PC-9 (cell line): ENCODE data around the gene MKNK2. TPM values are rescaled to one million over a fixed set of nuclear protein-coding genes. Genes with fewer than 3 reads are reported as not detected.

ENCODE experiments used
- BruUV-seq: library from RNA; stranded (reverse); fragments of 400-500 nt; replicated peaks from 2 replicates; lab custom pipeline; 2021; lab: Mats Ljungman, UMichigan
- CTCF ChIA-PET: fragments of 300-600 bp; sonication (Branson Sonifier 250); formaldehyde crosslinking; loops from one replicate; lab custom pipeline; 2022; ENCODE audit warnings: antibody characterized with exemption; lab: Charles Lee
- POLR2A ChIA-PET: fragments of 300-600 bp; sonication (Branson Sonifier 250); formaldehyde crosslinking; loops from one replicate; lab custom pipeline; 2022; ENCODE audit warnings: antibody characterized with exemption; ENCODE audit not compliant: unreplicated experiment; lab: Charles Lee
- DNase-seq, 2 experiments: peaks; one replicate each; pipeline versions ENCODE4 v3.0.0 to v3.0.0-alpha.2; 2015 to 2022; ENCODE audit warnings: mixed read lengths in 1 of 2
- H2AFZ ChIP-seq: fragments of 200-600 bp; sonication (generic); 2 replicates; pipeline ENCODE4 v1.8.1; 2017; ENCODE audit warnings: antibody characterized with exemption
- H3F3A ChIP-seq: fragments of 200-600 bp; sonication (generic); 2 replicates; pipeline ENCODE4 v1.8.1; 2017; ENCODE audit warnings: antibody characterized with exemption, mild to moderate bottlenecking, low read depth; ENCODE audit not compliant: insufficient read depth
- H3K27ac ChIP-seq: fragments of 200-600 bp; sonication (generic); 2 replicates; pipeline ENCODE4 v1.6.1; 2016; ENCODE audit warnings: mixed run types
- H3K27me3 ChIP-seq: fragments of 200-600 bp; sonication (generic); 2 replicates; pipeline ENCODE4 v1.6.1; 2016; ENCODE audit warnings: low read depth, mixed run types; ENCODE audit not compliant: insufficient read depth
- H3K36me3 ChIP-seq: fragments of 200-600 bp; sonication (generic); 2 replicates; pipeline ENCODE4 v1.6.1; 2016; ENCODE audit warnings: low read depth, mixed run types
- H3K4me1 ChIP-seq: fragments of 200-600 bp; sonication (generic); replicated peaks from 2 replicates; pipeline ENCODE4 v1.6.1; 2016; ENCODE audit warnings: mixed run types; ENCODE audit not compliant: insufficient read depth
- H3K4me2 ChIP-seq: fragments of 200-600 bp; sonication (generic); 2 replicates; pipeline ENCODE4 v1.6.1; 2017; ENCODE audit warnings: mixed run types
- H3K4me3 ChIP-seq: fragments of 200-600 bp; sonication (generic); 2 replicates; pipeline ENCODE4 v1.6.1; 2016; ENCODE audit warnings: mixed run types
- H3K79me2 ChIP-seq: fragments of 200-600 bp; sonication (generic); 2 replicates; pipeline ENCODE4 v1.6.1; 2017; ENCODE audit warnings: low read depth, mixed run types
- H3K9me2 ChIP-seq: fragments of 200-600 bp; sonication (generic); 2 replicates; pipeline ENCODE4 v1.8.1; 2017; ENCODE audit warnings: mild to moderate bottlenecking; ENCODE audit not compliant: insufficient read depth
- H3K9me3 ChIP-seq: fragments of 200-600 bp; sonication (generic); 2 replicates; pipeline ENCODE4 v1.8.1; 2016; ENCODE audit warnings: low read depth; ENCODE audit not compliant: insufficient read depth
- H4K20me1 ChIP-seq: fragments of 200-600 bp; sonication (generic); 2 replicates; pipeline ENCODE4 v1.8.1; 2017; ENCODE audit not compliant: insufficient read depth
- EZH2 ChIP-seq: fragments of 200-600 bp; sonication (generic); IDR thresholded peaks from 2 replicates; pipeline ENCODE4 v1.8.0; 2017; ENCODE audit warnings: antibody characterized with exemption, low read depth
- intact Hi-C: fragments of 100-400 bp; cut with micrococcal nuclease; formaldehyde crosslinking; loops from one replicate; pipeline ENCODE4 v1.10.0; 2022; ENCODE audit not compliant: unreplicated experiment
- total RNA-seq: library from RNA; stranded (reverse); gene quantifications from 2 replicates; pipeline ENCODE4 v1.2.3, GENCODE V29; 2021
- TF ChIP-seq, protein P1 (sequence below): fragments of 200-600 bp; sonication (generic); conservative IDR thresholded peaks from 2 replicates; pipeline ENCODE4 v1.6.1; 2017; ENCODE audit warnings: mixed run types, antibody characterized with exemption, mild to moderate bottlenecking, moderate library complexity

The MKNK2 gene
- total RNA-seq, 1 experiment from 2014 or later: 132 TPM

DNA sequence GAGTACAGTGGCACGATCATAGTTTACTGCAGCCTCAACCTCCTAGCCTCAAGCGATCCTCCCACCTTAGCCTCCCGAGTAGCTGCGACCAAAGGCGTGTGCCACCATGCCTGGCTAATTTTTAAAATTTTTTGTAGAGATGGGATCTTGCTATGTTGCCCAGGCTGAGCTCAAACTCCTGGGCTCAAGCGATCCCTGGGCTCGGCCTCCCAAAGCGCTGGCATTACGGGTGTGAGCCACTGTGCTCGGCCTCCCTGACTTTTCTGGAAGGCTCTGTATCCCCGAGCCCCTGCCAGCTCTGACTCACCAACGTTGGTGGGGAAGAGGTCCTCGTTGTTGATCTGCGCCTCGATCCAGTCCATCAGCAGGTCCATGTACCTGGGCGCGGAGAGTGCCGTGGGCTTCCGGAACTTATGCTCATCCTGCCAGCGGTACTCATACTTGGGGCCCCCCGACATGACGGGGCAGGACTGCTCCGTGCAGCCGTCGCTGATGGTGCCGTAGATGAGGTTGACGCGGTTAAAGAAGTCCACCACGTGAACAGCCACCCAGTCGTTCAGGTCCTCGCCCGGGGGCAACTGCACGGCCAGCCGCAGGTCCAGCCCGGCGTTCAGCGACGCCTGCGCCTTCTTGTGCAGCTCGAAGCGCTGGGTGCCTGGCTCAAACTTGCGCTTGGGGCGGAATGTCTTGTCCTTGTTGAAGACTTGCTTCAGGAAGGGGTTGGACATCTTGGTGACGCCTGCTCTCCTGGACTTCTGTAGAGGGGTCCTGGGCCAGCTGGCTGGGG is 27.0 kb upstream of the MKNK2 start:
- no TSS peak for BruUV-seq
- no peak for DNase-seq
- H3K4me2 ChIP-seq: no peak overlapping the region
- intact Hi-C loops: no loop called here
- no peak overlapping the region for H2AFZ ChIP-seq
- POLR2A ChIA-PET: interaction anchor here (0.6 kb wide), 1 partner anchor 74 kb away, joined by 11 read pairs; no protein-coding TSS in a partner anchor
- H3K79me2 ChIP-seq: no peaks in the 10 kb centered on the region
- TF ChIP-seq EZH2: no peak
- TF ChIP-seq, protein P1, sequence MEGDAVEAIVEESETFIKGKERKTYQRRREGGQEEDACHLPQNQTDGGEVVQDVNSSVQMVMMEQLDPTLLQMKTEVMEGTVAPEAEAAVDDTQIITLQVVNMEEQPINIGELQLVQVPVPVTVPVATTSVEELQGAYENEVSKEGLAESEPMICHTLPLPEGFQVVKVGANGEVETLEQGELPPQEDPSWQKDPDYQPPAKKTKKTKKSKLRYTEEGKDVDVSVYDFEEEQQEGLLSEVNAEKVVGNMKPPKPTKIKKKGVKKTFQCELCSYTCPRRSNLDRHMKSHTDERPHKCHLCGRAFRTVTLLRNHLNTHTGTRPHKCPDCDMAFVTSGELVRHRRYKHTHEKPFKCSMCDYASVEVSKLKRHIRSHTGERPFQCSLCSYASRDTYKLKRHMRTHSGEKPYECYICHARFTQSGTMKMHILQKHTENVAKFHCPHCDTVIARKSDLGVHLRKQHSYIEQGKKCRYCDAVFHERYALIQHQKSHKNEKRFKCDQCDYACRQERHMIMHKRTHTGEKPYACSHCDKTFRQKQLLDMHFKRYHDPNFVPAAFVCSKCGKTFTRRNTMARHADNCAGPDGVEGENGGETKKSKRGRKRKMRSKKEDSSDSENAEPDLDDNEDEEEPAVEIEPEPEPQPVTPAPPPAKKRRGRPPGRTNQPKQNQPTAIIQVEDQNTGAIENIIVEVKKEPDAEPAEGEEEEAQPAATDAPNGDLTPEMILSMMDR: no peak
- CTCF ChIA-PET: no interaction called here
- H3F3A ChIP-seq: no peaks in the 10 kb centered on the region
- no peaks in the 10 kb centered on the region for H3K9me2 ChIP-seq
- H3K27me3 ChIP-seq: no peaks in the 10 kb centered on the region
- no peaks in the 10 kb centered on the region for H3K36me3 ChIP-seq
- no peaks in the 10 kb centered on the region for H3K9me3 ChIP-seq
- H3K4me1 ChIP-seq: no peaks in the 10 kb centered on the region
- no peak overlapping the region for H3K4me3 ChIP-seq
- H4K20me1 ChIP-seq: no peaks in the 10 kb centered on the region
- no peak overlapping the region for H3K27ac ChIP-seq

DNA sequence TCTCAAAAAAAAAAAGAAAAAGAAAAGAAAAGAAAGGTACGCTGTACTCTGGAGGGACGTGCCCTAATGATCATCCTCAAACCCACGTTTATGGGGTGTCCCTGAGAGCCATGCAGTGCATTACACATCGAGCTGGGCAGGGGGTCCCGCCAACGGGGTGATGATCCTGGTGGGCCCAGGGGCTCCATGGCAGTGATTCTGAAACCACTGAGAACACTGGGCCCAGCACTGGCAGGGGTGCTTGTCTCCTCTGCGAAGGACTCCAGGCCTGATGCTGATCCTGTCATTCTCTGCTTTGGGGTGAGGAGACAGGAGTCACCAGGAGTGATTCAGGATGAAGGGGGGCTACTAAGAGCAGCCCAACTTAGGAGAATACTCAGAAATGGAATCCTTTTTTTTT is 26.4 kb upstream of the MKNK2 start:
- CTCF ChIA-PET: no interaction called here
- H3K4me3 ChIP-seq: no peak overlapping the region
- no peak overlapping the region for H3K4me2 ChIP-seq
- no peaks in the 10 kb centered on the region for H3K4me1 ChIP-seq
- no peak for DNase-seq
- no peaks in the 10 kb centered on the region for H3K27me3 ChIP-seq
- no peaks in the 10 kb centered on the region for H3K36me3 ChIP-seq
- no peaks in the 10 kb centered on the region for H3K9me3 ChIP-seq
- intact Hi-C loops: no loop called here
- H4K20me1 ChIP-seq: no peaks in the 10 kb centered on the region
- H3K27ac ChIP-seq: no peak overlapping the region
- no peak overlapping the region for H2AFZ ChIP-seq
- TF ChIP-seq EZH2: no peak
- TF ChIP-seq, protein P1: no peak
- H3F3A ChIP-seq: no peaks in the 10 kb centered on the region
- no TSS peak for BruUV-seq
- POLR2A ChIA-PET: no interaction called here
- H3K79me2 ChIP-seq: no peaks in the 10 kb centered on the region
- H3K9me2 ChIP-seq: no peaks in the 10 kb centered on the region

DNA sequence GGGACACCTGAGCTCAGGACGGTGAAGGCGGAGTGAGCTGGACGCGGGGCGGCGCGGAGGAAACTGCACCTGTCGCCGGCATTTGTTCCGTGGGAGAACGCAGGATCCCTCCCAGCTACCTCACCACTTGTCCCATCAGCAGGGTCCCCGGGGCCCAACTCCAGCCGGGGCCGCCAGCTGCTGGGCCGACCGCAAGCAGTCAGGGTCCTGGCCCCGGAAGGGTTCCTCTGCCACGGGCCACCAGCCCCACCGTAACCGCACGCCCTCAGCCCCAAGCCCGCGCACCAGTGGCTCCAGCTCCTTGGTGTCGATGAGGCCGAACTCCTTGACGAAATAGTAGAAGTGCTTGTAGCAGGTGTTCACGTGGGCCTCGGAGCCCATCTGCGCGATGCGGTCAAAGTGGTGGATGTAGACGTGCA is 25.5 kb upstream of the MKNK2 start:
- POLR2A ChIA-PET: no interaction called here
- BruUV-seq: no TSS peak
- intact Hi-C loops: no loop called here

More for the DNA sequence above, 25.5 kb upstream of the MKNK2 start:
- TF ChIP-seq, protein P1: no peak
- TF ChIP-seq EZH2: no peak
- Histone ChIP-seq H3K4me3 (no peak overlapping the region), H3K4me1 (no peaks in the 10 kb centered on the region), H3K9me3 (no peaks in the 10 kb centered on the region), H3K36me3 (no peaks in the 10 kb centered on the region), H3F3A (no peaks in the 10 kb centered on the region), H3K79me2 (no peaks in the 10 kb centered on the region), H3K4me2 (no peak overlapping the region), H3K27me3 (no peaks in the 10 kb centered on the region), H2AFZ (no peak overlapping the region), H3K27ac (no peak overlapping the region), H4K20me1 (no peaks in the 10 kb centered on the region), H3K9me2 (no peaks in the 10 kb centered on the region)
- CTCF ChIA-PET: no interaction called here
- no peak for DNase-seq
